Neural cell (in vitro differentiated cells): ENCODE results near the gene GART. TPM values are rescaled to one million over a fixed set of nuclear protein-coding genes. Genes with fewer than 3 reads are reported as not detected.

Experiments used
- H2AFZ ChIP-seq: fragments of 200-600, 300-800 bp; sonication (generic), shearing (Covaris generic); 2 replicates; pipeline ENCODE4 v1.6.0; 2014; ENCODE audit warnings: low read depth, mild to moderate bottlenecking, antibody characterized with exemption, low read length, moderate library complexity
- H3F3A ChIP-seq: fragments of 200-600 bp; shearing (Covaris generic); 2 replicates; pipeline ENCODE4 v1.6.1; 2016; ENCODE audit warnings: mild to moderate bottlenecking, moderate library complexity, mixed read lengths, antibody characterized with exemption, low read length; ENCODE audit not compliant: insufficient read depth, poor library complexity, severe bottlenecking
- H3K27ac ChIP-seq: fragments of 200-600, 300-800 bp; sonication (generic), shearing (Covaris generic); 2 replicates; pipeline ENCODE4 v1.5.1; 2014; ENCODE audit warnings: mild to moderate bottlenecking, low read length, moderate library complexity
- H3K27me3 ChIP-seq: fragments of 300-800, 200-600 bp; sonication (generic), shearing (Covaris generic); 2 replicates; pipeline ENCODE4 v1.6.0; 2014; ENCODE audit warnings: mild to moderate bottlenecking, low read depth, low read length, moderate library complexity; ENCODE audit not compliant: insufficient read depth
- H3K36me3 ChIP-seq: fragments of 300-800, 200-600 bp; sonication (generic), shearing (Covaris generic); 2 replicates; pipeline ENCODE4 v1.5.1; 2014; ENCODE audit warnings: mild to moderate bottlenecking, antibody characterized with exemption, low read length, moderate library complexity; ENCODE audit not compliant: insufficient read depth
- H3K4me2 ChIP-seq: fragments of 300-800, 200-600 bp; sonication (generic), shearing (Covaris generic); 2 replicates; pipeline ENCODE4 v1.6.0; 2014; ENCODE audit warnings: mild to moderate bottlenecking, low read length
- H3K4me3 ChIP-seq: fragments of 300-800, 200-600 bp; sonication (generic), shearing (Covaris generic); 2 replicates; pipeline ENCODE4 v1.5.1; 2014; ENCODE audit warnings: mild to moderate bottlenecking, low read length, moderate library complexity
- H3K79me2 ChIP-seq: fragments of 200-600 bp; shearing (Covaris generic); replicated peaks from 2 replicates; pipeline ENCODE4 v1.6.0; 2014; ENCODE audit warnings: mild to moderate bottlenecking, low read length, moderate library complexity; ENCODE audit not compliant: insufficient read depth
- H3K9ac ChIP-seq: fragments of 300-800, 200-600 bp; sonication (generic), shearing (Covaris generic); 2 replicates; pipeline ENCODE4 v1.6.1; 2016; ENCODE audit warnings: mild to moderate bottlenecking, low read length, mixed read lengths
- H3K9me2 ChIP-seq: fragments of 200-600 bp; shearing (Covaris generic); 2 replicates; pipeline ENCODE4 v1.6.1; 2016; ENCODE audit warnings: mild to moderate bottlenecking, low read length, mixed read lengths; ENCODE audit not compliant: insufficient read depth
- H3K9me3 ChIP-seq: fragments of 200-600, 300-800 bp; sonication (generic), shearing (Covaris generic); 2 replicates; pipeline ENCODE4 v1.6.1; 2016; ENCODE audit warnings: mild to moderate bottlenecking, mixed run types, low read length, moderate library complexity, mixed read lengths
- H4K20me1 ChIP-seq: fragments of 200-600 bp; shearing (Covaris generic); 2 replicates; pipeline ENCODE4 v1.6.1; 2016; ENCODE audit warnings: mild to moderate bottlenecking, mixed run types; ENCODE audit not compliant: insufficient read depth
- CTCF ChIP-seq: fragments of 450-650 bp; IDR thresholded peaks from 2 replicates; pipeline ENCODE4 v1.5.1; 2014; ENCODE audit warnings: antibody characterized with exemption, mild to moderate bottlenecking, moderate library complexity; ENCODE audit not compliant: poor library complexity, severe bottlenecking
- EP300 ChIP-seq: fragments of 450-650 bp; conservative IDR thresholded peaks from 2 replicates; pipeline ENCODE4 v1.6.1; 2014; ENCODE audit warnings: antibody characterized with exemption, mild to moderate bottlenecking, moderate library complexity; ENCODE audit not compliant: poor library complexity, severe bottlenecking
- MXI1 ChIP-seq: fragments of 450-650 bp; conservative IDR thresholded peaks from 2 replicates; pipeline ENCODE4 v1.6.1; 2014; ENCODE audit warnings: antibody characterized with exemption, mild to moderate bottlenecking; ENCODE audit not compliant: poor library complexity, severe bottlenecking
- POLR2AphosphoS5 ChIP-seq: IDR thresholded peaks from 2 replicates; pipeline ENCODE4 v1.6.1; 2012
- RAD21 ChIP-seq: fragments of 450-650 bp; conservative IDR thresholded peaks from 2 replicates; pipeline ENCODE4 v1.6.1; 2014; ENCODE audit warnings: antibody characterized with exemption, mild to moderate bottlenecking, moderate library complexity
- REST ChIP-seq: IDR thresholded peaks from 2 replicates; pipeline ENCODE4 v1.6.1; 2012; ENCODE audit warnings: borderline replicate concordance
- SMC3 ChIP-seq: fragments of 450-650 bp; conservative IDR thresholded peaks from 2 replicates; pipeline ENCODE4 v1.6.1; 2014; ENCODE audit warnings: antibody characterized with exemption, mild to moderate bottlenecking, moderate library complexity; ENCODE audit not compliant: poor library complexity
- TAF1 ChIP-seq: IDR thresholded peaks from 2 replicates; pipeline ENCODE4 v1.6.1; 2012; ENCODE audit warnings: low read depth
- polyA plus RNA-seq: library from polyadenylated mRNA; depleted of rRNA; stranded (reverse); fragments of >200 nt; gene quantifications from 2 replicates; pipeline ENCODE4 v1.2.3, GENCODE V29; 2014

GART gene
- polyA plus RNA-seq, 1 donor from 2014 or later, result 87.5 TPM

- no peak for TF ChIP-seq CTCF
These were observed 26.5 kb upstream of the GART start (continued) for GRCh38 chr21:33568448-33568847.

GRCh38 chr21:33567914-33568313 lies 26.0 kb upstream of the GART start:
- H3K9ac ChIP-seq, result no peak overlapping the region
- no peak for TF ChIP-seq POLR2AphosphoS5
- no peak for TF ChIP-seq CTCF
- no peak for TF ChIP-seq EP300
- TF ChIP-seq REST, result no peak
- no peak for TF ChIP-seq SMC3
- TF ChIP-seq RAD21, result no peak
- TF ChIP-seq TAF1, result no peak
- no peak for TF ChIP-seq MXI1
- no peak overlapping the region for H3K4me2 ChIP-seq
- H3F3A ChIP-seq, result no peaks in the 10 kb centered on the region
- H3K9me2 ChIP-seq, result no peaks in the 10 kb centered on the region
- H3K27ac ChIP-seq, result no peak overlapping the region
- no peak overlapping the region for H3K4me3 ChIP-seq
- no peaks in the 10 kb centered on the region for H3K27me3 ChIP-seq
- H3K79me2 ChIP-seq, result peaks cover 13% of the 10 kb centered on the region
- peaks cover 3% of the 10 kb centered on the region for H3K36me3 ChIP-seq
- H2AFZ ChIP-seq, result no peak overlapping the region
- no peaks in the 10 kb centered on the region for H3K9me3 ChIP-seq
- H4K20me1 ChIP-seq, result no peaks in the 10 kb centered on the region

GRCh38 chr21:33566514-33566913 lies 24.6 kb upstream of the GART start:
- Histone ChIP-seq H3K36me3 (peaks cover 3% of the 10 kb centered on the region), H3K4me2 (no peak overlapping the region), H3K27ac (no peak overlapping the region), H3K9me3 (no peaks in the 10 kb centered on the region), H2AFZ (no peak overlapping the region), H3K79me2 (peaks cover 13% of the 10 kb centered on the region), H3K9me2 (no peaks in the 10 kb centered on the region), H3K4me3 (no peak overlapping the region), H3F3A (no peaks in the 10 kb centered on the region), H3K27me3 (no peaks in the 10 kb centered on the region), H4K20me1 (no peaks in the 10 kb centered on the region), H3K9ac (no peak overlapping the region)
- no peak for TF ChIP-seq REST
